ENCODE data around the gene LPAR1. TPM values are rescaled to one million over a fixed set of nuclear protein-coding genes. Genes with fewer than 3 reads are reported as not detected.

The LPAR1 gene
- total RNA-seq, 2 donors from 2014 or later, result 20.2 to 48.2 TPM

DNA sequence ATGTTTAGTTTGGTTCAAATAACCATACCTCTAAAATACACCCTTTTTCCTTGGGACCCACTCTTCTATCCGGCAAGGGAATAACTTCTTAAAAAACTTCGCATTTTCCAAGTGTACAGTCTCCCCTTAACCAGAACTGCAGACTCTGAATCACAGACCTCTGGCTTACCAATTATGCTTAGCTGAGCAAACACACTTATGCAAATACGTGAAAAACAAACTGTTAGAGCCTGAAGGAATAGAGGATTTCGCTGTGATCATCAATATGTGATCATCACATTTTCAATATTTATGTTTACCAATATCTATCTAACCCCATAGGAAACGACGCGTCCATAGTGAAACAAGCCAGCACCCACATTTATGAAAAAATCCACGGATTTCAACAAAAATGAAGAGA is 1.3 kb downstream of the LPAR1 start:
- Histone ChIP-seq H3K27me3 (peaks cover 0 to 3% of the 10 kb centered on the region in 2 donors), H3K36me3 (no peaks in the 10 kb centered on the region), H3K27ac (peak overlapping the region; percentile 84 to 85), H3K4me1 (peaks cover 0 to 17% of the 10 kb centered on the region in 2 donors), H3K9me3 (no peaks in the 10 kb centered on the region), H3K4me3 (peak overlapping the region; percentile 49 to 64)
- no peak for DNase-seq (ENCODE audit: low spot score)
- TF ChIP-seq, protein P1, sequence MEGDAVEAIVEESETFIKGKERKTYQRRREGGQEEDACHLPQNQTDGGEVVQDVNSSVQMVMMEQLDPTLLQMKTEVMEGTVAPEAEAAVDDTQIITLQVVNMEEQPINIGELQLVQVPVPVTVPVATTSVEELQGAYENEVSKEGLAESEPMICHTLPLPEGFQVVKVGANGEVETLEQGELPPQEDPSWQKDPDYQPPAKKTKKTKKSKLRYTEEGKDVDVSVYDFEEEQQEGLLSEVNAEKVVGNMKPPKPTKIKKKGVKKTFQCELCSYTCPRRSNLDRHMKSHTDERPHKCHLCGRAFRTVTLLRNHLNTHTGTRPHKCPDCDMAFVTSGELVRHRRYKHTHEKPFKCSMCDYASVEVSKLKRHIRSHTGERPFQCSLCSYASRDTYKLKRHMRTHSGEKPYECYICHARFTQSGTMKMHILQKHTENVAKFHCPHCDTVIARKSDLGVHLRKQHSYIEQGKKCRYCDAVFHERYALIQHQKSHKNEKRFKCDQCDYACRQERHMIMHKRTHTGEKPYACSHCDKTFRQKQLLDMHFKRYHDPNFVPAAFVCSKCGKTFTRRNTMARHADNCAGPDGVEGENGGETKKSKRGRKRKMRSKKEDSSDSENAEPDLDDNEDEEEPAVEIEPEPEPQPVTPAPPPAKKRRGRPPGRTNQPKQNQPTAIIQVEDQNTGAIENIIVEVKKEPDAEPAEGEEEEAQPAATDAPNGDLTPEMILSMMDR (IDR thresholded peaks at IDR 0.05), result no peak

DNA sequence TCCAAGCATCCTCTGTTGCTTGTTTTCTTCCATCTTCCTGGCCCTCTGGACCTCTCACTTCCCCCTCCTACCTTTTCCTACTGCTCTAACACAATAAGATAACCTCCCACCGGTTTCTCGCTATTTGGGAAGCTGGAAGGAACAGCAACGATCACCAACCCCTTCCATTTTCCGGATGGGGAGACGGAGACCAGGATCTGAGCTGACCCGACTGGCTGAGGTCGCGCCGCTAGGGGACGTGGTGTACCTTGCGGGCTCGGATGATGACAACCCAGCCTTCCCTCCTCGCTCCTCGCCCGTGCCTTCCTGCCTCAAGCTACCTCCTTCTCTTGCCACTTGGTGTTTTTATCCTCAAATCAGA is 1.9 kb downstream of the LPAR1 start:
- peak; percentile 82 for DNase-seq (ENCODE audit: low spot score)
- Histone ChIP-seq H3K36me3 (no peaks in the 10 kb centered on the region), H3K4me3 (peak overlapping the region; percentile 49 to 64), H3K27me3 (peaks cover 0 to 3% of the 10 kb centered on the region in 2 donors), H3K4me1 (peaks cover 0 to 17% of the 10 kb centered on the region in 2 donors), H3K27ac (peak overlapping the region; percentile 84 to 85), H3K9me3 (no peaks in the 10 kb centered on the region)
- TF ChIP-seq, protein P1 (IDR thresholded peaks at IDR 0.05), result peak; percentile 30 to 64

DNA sequence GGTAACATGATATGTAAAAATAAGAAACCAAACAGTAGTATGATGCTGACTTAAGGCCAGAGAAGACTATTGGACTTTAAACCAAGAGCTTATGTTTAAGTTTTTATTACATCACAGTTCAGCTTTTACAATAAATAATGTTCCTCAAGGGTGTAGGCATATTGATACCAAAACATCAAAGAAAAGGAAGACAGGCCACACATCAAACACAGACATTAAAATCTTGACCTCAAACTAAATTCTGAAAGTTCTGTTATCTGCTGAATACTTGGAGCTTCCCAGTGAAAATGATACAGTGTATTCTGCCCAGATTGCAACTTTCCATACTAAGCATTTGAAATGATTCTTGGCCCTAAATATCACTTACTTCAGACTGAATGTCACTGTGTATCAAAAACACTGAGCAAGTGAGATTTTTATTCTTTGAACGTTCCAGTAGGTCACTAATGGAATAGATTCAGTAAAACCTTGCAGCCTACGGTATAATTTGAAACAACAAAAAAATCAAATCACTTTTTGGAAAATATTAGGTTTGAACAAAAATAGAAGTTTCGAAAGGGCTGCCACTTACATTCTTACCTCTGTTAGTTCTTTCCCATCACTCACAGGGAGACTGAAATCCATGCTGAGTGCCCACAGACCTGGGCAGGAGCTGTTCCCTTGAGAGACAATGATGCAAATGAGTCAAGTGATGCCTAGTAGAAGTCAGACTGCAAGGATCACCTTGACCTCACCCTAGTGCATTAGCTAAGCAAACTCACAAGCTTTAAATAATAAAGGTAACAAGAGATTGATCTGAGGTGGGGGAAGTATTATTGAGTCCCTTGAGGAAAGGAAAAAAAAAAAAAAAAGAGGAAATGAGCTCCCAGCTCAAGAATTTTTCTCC is 2.5 kb downstream of the LPAR1 start:
- Histone ChIP-seq H3K27me3 (peaks cover 0 to 3% of the 10 kb centered on the region in 2 donors), H3K36me3 (no peaks in the 10 kb centered on the region), H3K4me3 (peak overlapping the region; percentile 49 to 64), H3K27ac (peak overlapping the region; percentile 84 to 85), H3K9me3 (no peaks in the 10 kb centered on the region), H3K4me1 (peaks cover 0 to 17% of the 10 kb centered on the region in 2 donors)
- DNase-seq (ENCODE audit: low spot score), result no peak
- TF ChIP-seq, protein P1 (IDR thresholded peaks at IDR 0.05), result no peak

DNA sequence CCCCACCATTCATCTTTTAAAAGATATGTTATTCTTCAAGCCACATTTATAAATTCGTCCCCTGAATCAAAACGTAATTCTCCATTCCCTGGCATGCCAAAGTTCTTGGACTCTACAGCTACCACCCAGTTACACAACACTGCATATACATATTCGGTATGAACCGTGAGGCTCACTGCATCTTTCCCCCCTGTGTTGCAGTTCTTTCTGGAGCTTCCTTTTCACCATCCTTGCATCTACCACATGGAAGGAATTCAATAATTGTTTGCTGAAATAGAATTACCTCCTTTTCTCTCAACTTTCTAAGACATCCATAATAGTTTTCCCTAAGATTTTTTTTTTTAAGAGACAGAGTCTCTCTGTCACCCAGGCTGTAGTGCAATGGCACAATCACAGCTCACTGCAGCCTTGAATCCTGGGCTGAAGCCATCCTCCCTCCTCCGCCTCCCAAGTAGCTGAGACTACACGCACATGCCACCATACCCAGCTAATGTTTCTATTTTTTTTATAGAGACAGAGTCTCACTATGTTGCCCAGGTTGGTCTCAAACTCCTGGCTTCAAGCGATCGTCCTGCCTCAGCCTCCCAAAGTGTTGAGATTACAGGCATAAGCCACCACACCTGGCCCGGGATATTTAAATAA is 3.3 kb downstream of the LPAR1 start:
- Histone ChIP-seq H3K27ac (peak overlapping the region; percentile 84 to 85), H3K27me3 (peaks cover 0 to 3% of the 10 kb centered on the region in 2 donors), H3K9me3 (no peaks in the 10 kb centered on the region), H3K4me1 (peaks cover 0 to 17% of the 10 kb centered on the region in 2 donors), H3K4me3 (peak overlapping the region; percentile 4 to 9), H3K36me3 (no peaks in the 10 kb centered on the region)
- DNase-seq (ENCODE audit: low spot score), result no peak
- TF ChIP-seq, protein P1 (IDR thresholded peaks at IDR 0.05), result no peak

DNA sequence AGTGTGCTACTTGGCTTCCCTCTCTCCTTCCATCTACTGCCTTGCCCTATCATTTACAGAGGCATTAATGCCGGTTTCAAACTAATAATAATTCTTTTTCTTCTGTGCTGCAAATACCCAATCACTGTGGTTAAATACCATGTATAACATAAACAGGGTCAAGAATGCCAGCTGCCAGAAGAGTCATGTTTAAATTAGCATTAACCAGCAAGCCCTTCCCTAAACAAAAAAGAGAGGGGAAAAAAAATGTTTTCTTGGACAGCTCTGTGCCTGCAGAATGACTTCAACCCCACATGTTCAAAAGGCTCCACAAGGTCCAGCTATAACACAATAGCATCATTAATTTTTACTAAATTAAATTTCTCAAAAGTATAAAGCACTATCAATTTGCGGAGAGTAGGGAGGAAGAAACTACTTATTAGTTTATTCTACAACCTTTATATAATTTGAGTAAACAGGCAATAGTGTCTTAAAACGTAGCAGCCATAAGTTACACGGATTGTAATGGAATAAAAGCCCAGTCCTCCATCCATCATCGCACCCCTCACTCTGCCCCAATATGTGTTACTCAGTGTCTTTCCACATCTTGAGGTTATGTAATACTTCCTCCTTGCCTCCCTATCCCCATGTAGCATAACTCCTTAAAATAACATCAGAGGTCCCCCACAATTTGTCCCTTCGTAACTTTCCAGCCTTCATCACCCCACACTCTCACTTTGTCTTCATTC is 3.9 kb downstream of the LPAR1 start:
- Histone ChIP-seq H3K36me3 (no peaks in the 10 kb centered on the region), H3K27me3 (peaks cover 0 to 3% of the 10 kb centered on the region in 2 donors), H3K9me3 (no peaks in the 10 kb centered on the region), H3K4me3 (peak overlapping the region in 1 of 2 donors; percentile 9), H3K4me1 (peaks cover 0 to 15% of the 10 kb centered on the region in 2 donors), H3K27ac (peak overlapping the region; percentile 84 to 85)
- no peak for DNase-seq (ENCODE audit: low spot score)
- TF ChIP-seq, protein P1 (IDR thresholded peaks at IDR 0.05), result no peak
